NOMO-1 treated with dmso at 0.1 percent for 144 hours (cell line): ENCODE data around the gene ARL4C.

Experiments
- DNase-seq: peaks from one replicate; lab custom pipeline; 2025; ENCODE audit not compliant: unreplicated experiment; lab: John Stamatoyannopoulos, UW

ARL4C gene

GRCh38 chr2:234448506-234449184, 48.2 kb downstream of the ARL4C start:
- no peak for DNase-seq

- DNase-seq, result no peak
Observed at GRCh38 chr2:234447963-234448362, 48.9 kb downstream of the ARL4C start.

GRCh38 chr2:234447189-234447588, 49.7 kb downstream of the ARL4C start:
- no peak for DNase-seq

- DNase-seq, result peak; percentile 97
Observed at GRCh38 chr2:234446404-234447076, 50.3 kb downstream of the ARL4C start.

GRCh38 chr2:234444893-234445292, 52.0 kb downstream of the ARL4C start:
- DNase-seq, result no peak

- DNase-seq, result no peak
Observed at GRCh38 chr2:234444242-234444730, 52.6 kb downstream of the ARL4C start.
